Activated gamma-delta T cell treated with anti-CD3 and anti-CD28 coated beads, Interleukin-2, amount 50 U/mL, for 16 hours (primary cell): ENCODE data around the gene BSX.

Experiments used
- DNase-seq: peaks from one replicate; pipeline ENCODE4 v3.0.0-alpha.2; 2020; ENCODE audit warnings: low read depth

BSX gene

DNA sequence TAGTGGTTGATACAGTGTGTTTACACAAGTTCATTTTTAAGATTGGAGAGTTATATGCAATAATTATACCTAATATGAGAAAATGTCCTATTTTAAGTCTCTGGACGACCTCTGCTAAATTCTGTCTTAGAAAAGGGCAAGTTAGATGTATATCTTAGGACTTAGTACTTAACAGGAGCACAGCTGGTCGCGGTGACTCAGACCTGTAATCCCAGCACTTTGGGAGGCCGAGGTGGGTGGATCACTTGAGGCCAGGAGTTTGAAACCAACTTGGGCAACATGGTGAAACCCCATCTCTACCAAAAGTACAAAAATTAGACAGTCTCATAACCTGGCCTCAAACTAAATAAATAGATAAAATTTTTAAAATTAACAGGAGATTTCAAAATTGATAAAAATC, 27.2 kb downstream of the BSX start:
- DNase-seq = no peak

DNA sequence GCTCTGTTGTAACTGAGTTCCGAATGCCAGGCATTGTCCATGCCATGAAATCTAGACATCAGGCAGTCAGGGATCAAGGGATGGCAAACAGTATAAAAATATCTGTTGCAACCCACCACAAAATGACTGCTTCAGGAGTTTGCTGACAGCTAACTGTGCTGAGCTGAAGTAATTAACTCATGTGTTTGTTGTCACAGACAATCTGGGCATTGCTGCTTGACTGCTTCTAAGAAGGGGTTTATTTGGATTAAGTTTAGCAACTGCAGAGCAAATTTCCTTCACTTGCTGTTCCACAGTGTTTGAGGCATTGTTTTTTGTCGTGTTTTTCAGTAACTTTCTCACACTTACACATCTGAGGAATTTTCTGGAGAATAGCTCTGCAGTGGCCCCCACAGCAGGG, 30.4 kb downstream of the BSX start:
- DNase-seq = no peak

DNA sequence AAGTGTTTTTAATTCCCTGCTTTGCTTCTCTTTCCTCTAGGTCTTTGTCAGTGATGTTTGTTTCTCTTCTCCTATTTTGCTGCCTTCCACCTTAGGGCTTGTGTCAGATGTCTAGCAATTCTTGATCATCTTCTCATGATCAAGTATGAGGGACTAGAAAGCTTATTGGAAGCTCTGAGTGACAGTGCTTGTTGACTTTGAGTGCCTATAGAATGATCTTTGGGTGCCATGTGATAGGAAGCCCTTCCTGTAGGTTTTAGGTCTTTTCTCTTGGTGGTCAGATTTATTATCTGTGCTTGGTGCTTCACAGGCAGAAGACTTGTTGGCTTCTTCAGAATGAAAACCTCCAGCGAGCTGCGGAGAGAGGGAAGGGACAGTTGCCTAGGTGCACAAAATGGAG, 43.1 kb downstream of the BSX start:
- DNase-seq = no peak

DNA sequence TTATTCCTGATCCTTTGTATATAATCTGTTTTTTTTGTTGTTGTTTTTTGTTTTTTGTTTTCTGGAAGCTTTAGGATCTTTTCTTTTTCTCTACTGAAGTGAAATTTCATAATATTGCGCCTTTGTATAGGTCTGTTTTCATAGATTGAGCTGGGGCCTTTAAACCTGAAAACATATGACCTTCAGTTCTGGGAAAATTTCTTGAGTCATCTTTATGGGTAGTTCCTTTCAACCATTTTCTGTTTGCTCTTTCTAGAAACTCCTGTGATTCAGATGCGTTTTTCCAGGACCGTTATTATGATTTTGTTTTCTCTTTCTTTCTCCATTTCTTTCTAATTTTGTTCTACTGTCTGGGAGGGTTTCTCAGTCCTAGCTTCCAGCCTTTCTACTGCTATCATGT, 43.7 kb downstream of the BSX start:
- no peak for DNase-seq

DNA sequence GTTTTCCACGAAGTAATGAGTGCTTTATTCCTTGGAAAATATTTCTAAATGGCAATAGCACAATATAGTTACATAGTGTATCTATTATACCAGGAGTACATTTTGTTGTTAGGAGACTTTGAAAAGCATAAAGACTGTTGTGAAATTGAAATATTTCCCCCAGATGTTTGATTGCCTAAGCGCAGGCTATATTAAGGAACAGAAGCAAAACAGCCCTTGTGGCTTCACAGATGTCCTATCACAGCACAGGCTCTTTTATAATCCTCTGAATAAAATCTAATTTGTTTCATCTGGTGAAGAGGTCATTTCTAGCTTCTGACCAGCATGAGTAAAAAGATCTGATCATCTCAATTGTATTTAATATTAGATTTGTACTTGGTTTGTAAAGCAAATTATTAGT, 48.2 kb downstream of the BSX start:
- DNase-seq = no peak

DNA sequence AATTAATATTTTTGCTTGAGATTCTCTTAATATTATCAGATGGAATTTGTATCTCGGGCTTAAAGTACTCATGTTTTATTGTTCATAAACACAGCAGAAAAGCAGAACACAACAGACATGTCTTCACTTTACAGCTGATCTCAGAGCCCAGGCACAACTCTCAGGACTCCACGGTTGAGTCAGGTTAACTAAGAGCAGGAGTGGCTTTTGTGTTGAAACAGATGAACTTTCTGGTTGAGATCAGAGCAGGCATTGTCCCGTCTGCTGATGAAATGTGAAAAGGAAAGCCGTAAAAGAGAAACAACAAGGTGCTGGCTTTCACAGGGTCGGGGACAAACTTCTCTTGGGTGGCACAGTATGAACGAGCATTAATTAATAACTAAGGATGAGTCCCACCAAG, 50.1 kb downstream of the BSX start:
- no peak for DNase-seq
